A549 (cell line): ENCODE results near the gene NGEF. TPM values are rescaled to one million over a fixed set of nuclear protein-coding genes. Genes with fewer than 3 reads are reported as not detected.
A peak's percentile ranks its signal among the peaks of the same experiment; 100 is the strongest.

Experiments used
- ATAC-seq, 2 experiments: fragments of 200-7000 bp in 1 of 2; fragments of >200 bp in 1 of 2; cut with Nextera tagmentation in 1 of 2; cut with Tn5 transposase in 1 of 2; 3 replicates each; pipeline versions ENCODE4 v1.8.0 to v1.9.1; 2018 to 2020; ENCODE audit warnings: mild to moderate bottlenecking in 1 of 2, moderate library complexity in 1 of 2
- CTCF ChIA-PET: fragments of 300-600 bp; sonication (Branson Sonifier 250); formaldehyde crosslinking; extraction: SDS; loops from one replicate; lab custom pipeline; 2021; ENCODE audit warnings: antibody characterized with exemption, inconsistent platforms; lab: Yijun Ruan, JAX
- POLR2A ChIA-PET: fragments of 350-600 bp; formaldehyde crosslinking; extraction: SDS; loops from one replicate; lab custom pipeline; 2021; ENCODE audit warnings: antibody characterized with exemption, inconsistent platforms; lab: Yijun Ruan, JAX
- DNase-seq, 2 experiments: peaks; one replicate each; pipeline versions ENCODE4 v3.0.0 to v3.0.0-alpha.2; 2011 to 2016; ENCODE audit warnings: low read depth in 1 of 2, low spot score in 1 of 2
- FAIRE-seq: peaks from 2 replicates; lab custom pipeline; 2011; peaks lifted over from hg19 to GRCh38; lab: Jason Lieb, UNC
- H3K27ac ChIP-seq, 2 experiments: fragments of >200 bp; sonication (Bioruptor Twin); formaldehyde crosslinking; 3 replicates each; pipeline ENCODE4 v1.5.1; 2016 to 2017
- H3K4me1 ChIP-seq: fragments of >200 bp; sonication (Bioruptor Twin); formaldehyde crosslinking; 3 replicates; pipeline ENCODE4 v1.6.1; 2016
- H3K4me2 ChIP-seq: fragments of >200 bp; sonication (Bioruptor Twin); formaldehyde crosslinking; 3 replicates; pipeline ENCODE4 v1.6.1; 2016
- H3K4me3 ChIP-seq: fragments of >200 bp; sonication (Bioruptor Twin); formaldehyde crosslinking; 3 replicates; pipeline ENCODE4 v1.5.1; 2016
- H3K9me3 ChIP-seq: fragments of >200 bp; sonication (Bioruptor Twin); formaldehyde crosslinking; 3 replicates; pipeline ENCODE4 v1.6.1; 2016
- CHD4 ChIP-seq: fragments of 200-600 bp; sonication (generic); IDR thresholded peaks from 2 replicates; pipeline ENCODE4 v1.6.1; 2016; ENCODE audit warnings: antibody characterized with exemption, mild to moderate bottlenecking, borderline replicate concordance
- EHF ChIP-seq: fragments of 250-450 bp; sonication (Bioruptor Pico); IDR thresholded peaks from 2 replicates; pipeline ENCODE4 v1.5.0; 2020; ENCODE audit warnings: mild to moderate bottlenecking
- EHMT2 ChIP-seq: fragments of 200-600 bp; sonication (generic); IDR thresholded peaks from 2 replicates; pipeline ENCODE4 v1.6.1; 2016; ENCODE audit warnings: antibody characterized with exemption, low read depth, mild to moderate bottlenecking, moderate library complexity
- EP300 ChIP-seq, 2 experiments: fragments of >200 bp; sonication (Bioruptor Twin); formaldehyde crosslinking; IDR thresholded peaks; 2 replicates in 1 of 2; 3 replicates in 1 of 2; pipeline ENCODE4 v1.6.1; 2016 to 2017
- ESRRA ChIP-seq: fragments of 150-350 bp; IDR thresholded peaks from 2 replicates; pipeline ENCODE4 v1.6.1; 2014; ENCODE audit warnings: mild to moderate bottlenecking, low read length, borderline replicate concordance
- FOSB ChIP-seq: fragments of 250-450 bp; sonication (Bioruptor Pico); IDR thresholded peaks from 2 replicates; pipeline ENCODE4 v1.5.0; 2020; ENCODE audit warnings: mild to moderate bottlenecking, moderate library complexity
- GATA3 ChIP-seq: IDR thresholded peaks from 2 replicates; pipeline ENCODE4 v1.6.1; 2012; ENCODE audit warnings: borderline replicate concordance
- HOXB13 ChIP-seq: fragments of 250-450 bp; sonication (Bioruptor Pico); IDR thresholded peaks from 2 replicates; pipeline ENCODE4 v1.5.0; 2020; ENCODE audit warnings: low read depth, mild to moderate bottlenecking, moderate library complexity
- HOXB5 ChIP-seq: fragments of 250-450 bp; sonication (Bioruptor Pico); IDR thresholded peaks from 2 replicates; pipeline ENCODE4 v1.5.0; 2020; ENCODE audit warnings: mild to moderate bottlenecking, moderate library complexity
- JUNB ChIP-seq: fragments of >200 bp; sonication (Bioruptor Twin); formaldehyde crosslinking; IDR thresholded peaks from 2 replicates; pipeline ENCODE4 v1.6.1; 2016
- KDM1A ChIP-seq: fragments of 200-600 bp; sonication (generic); IDR thresholded peaks from 2 replicates; pipeline ENCODE4 v1.6.1; 2016; ENCODE audit warnings: low read depth, mild to moderate bottlenecking
- NPAS2 ChIP-seq: fragments of 250-450 bp; sonication (Bioruptor Pico); IDR thresholded peaks from 2 replicates; pipeline ENCODE4 v1.8.0; 2022; ENCODE audit warnings: mild to moderate bottlenecking, moderate library complexity, borderline replicate concordance
- PHF8 ChIP-seq: fragments of 200-600 bp; sonication (generic); IDR thresholded peaks from 2 replicates; pipeline ENCODE4 v1.6.1; 2016; ENCODE audit warnings: low read depth, mild to moderate bottlenecking, antibody characterized with exemption, moderate library complexity, borderline replicate concordance
- RFX5 ChIP-seq: fragments of 450-650 bp; IDR thresholded peaks from 2 replicates; pipeline ENCODE4 v1.7.1; 2014; ENCODE audit warnings: antibody characterized with exemption, mild to moderate bottlenecking, moderate library complexity
- RNF2 ChIP-seq: fragments of 200-600 bp; sonication (generic); IDR thresholded peaks from 2 replicates; pipeline ENCODE4 v1.6.1; 2016; ENCODE audit warnings: low read depth, mild to moderate bottlenecking, antibody characterized with exemption, moderate library complexity, borderline replicate concordance
- TFCP2L1 ChIP-seq: fragments of 250-450 bp; sonication (Bioruptor Pico); IDR thresholded peaks from 2 replicates; pipeline ENCODE4 v1.5.0; 2021; ENCODE audit warnings: mild to moderate bottlenecking
- ZC3H11A ChIP-seq: fragments of 450-650 bp; IDR thresholded peaks from 2 replicates; pipeline ENCODE4 v1.6.1; 2014; ENCODE audit warnings: antibody characterized with exemption, mild to moderate bottlenecking
- ZSCAN20 ChIP-seq: fragments of 250-450 bp; sonication (Bioruptor Pico); IDR thresholded peaks from 2 replicates; pipeline ENCODE4 v1.8.0; 2022; ENCODE audit warnings: mild to moderate bottlenecking, moderate library complexity
- WGBS: methylation state at CpG from one replicate; pipeline ENCODE4 v1.1.6; 2017; ENCODE audit errors: missing lambda C conversion rate; 5-methylcytosine and 5-hydroxymethylcytosine counted together
- polyA plus RNA-seq, 4 experiments: library from polyadenylated mRNA; depleted of rRNA in 3 of 4; stranded (reverse); fragments of >200 nt; fragmentation: RNase III in 1 of 4; extraction: RNeasy Plus Mini Kit Qiagen cat#74134 plus additional on column Dnase treatment in 1 of 4; gene quantifications; 2 replicates in 3 of 4; 3 replicates in 1 of 4; pipeline ENCODE4 v1.2.3, GENCODE V29; 2011 to 2017
- TF ChIP-seq, protein P1 (sequence below): fragments of >200 bp; sonication (Bioruptor Twin); formaldehyde crosslinking; IDR thresholded peaks from 3 replicates; pipeline ENCODE4 v1.5.1; 2016
- TF ChIP-seq, protein P2 (sequence below): fragments of 150-350 bp; IDR thresholded peaks from 2 replicates; pipeline ENCODE4 v1.6.1; 2014; ENCODE audit warnings: low read depth, mild to moderate bottlenecking, low read length
- TF ChIP-seq, protein P3 (sequence below): fragments of >200 bp; sonication (Bioruptor Twin); formaldehyde crosslinking; IDR thresholded peaks from 3 replicates; pipeline ENCODE4 v1.6.1; 2016
- TF ChIP-seq, protein P4 (sequence below): fragments of 250-450 bp; sonication (Bioruptor Pico); IDR thresholded peaks from 2 replicates; pipeline ENCODE4 v1.5.0; 2021; ENCODE audit warnings: mild to moderate bottlenecking, moderate library complexity, borderline replicate concordance

NGEF gene
- polyA plus RNA-seq, 2 of the 4 experiments (the other 2 are of a cell fraction) = 8.1 to 9.7 TPM

DNA sequence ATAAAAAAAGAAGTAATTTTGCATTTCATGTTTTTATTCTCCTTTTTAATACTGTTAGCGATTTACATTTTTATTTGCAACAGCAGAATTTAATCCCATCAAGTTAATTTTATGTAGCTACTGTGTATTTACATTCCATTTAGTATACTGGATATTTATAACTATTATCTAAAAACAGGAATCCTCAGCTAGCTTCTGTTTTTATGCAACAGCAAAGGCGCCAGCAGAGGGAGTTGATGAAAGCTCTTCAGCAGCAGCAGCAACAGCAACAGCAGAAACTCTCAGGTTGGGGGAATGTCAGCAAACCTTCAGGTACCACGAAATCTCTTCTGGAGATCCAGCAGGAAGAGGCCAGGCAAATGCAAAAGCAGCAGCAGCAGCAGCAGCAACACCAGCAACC lies 169.2 kb downstream of the NGEF start (continued):
- TF ChIP-seq, protein P1, sequence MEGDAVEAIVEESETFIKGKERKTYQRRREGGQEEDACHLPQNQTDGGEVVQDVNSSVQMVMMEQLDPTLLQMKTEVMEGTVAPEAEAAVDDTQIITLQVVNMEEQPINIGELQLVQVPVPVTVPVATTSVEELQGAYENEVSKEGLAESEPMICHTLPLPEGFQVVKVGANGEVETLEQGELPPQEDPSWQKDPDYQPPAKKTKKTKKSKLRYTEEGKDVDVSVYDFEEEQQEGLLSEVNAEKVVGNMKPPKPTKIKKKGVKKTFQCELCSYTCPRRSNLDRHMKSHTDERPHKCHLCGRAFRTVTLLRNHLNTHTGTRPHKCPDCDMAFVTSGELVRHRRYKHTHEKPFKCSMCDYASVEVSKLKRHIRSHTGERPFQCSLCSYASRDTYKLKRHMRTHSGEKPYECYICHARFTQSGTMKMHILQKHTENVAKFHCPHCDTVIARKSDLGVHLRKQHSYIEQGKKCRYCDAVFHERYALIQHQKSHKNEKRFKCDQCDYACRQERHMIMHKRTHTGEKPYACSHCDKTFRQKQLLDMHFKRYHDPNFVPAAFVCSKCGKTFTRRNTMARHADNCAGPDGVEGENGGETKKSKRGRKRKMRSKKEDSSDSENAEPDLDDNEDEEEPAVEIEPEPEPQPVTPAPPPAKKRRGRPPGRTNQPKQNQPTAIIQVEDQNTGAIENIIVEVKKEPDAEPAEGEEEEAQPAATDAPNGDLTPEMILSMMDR = peak; percentile 32; the same call in 1 of the 3 replicates
- TF ChIP-seq ZC3H11A = no peak

DNA sequence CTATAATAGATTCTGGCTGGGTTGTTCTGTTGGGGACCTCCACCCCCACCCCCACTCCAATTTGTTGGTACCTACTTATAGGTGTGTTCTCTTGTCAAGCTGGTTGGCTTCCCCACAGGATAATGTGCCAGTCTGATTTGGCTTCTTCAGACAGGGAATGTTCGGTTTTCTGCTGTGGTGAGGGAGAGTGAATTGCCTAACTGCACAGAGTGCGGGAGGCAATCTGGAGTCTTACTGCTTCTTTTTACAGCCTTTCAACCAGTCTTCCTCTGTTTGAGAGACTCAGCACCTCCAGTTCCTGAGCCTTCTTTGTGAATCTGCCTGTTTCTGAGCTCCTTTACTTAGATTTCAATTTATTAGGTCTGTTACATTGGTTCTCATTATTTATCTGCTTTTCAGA lies 170.4 kb downstream of the NGEF start:
- FAIRE-seq (no peak), ATAC-seq (no peak), DNase-seq (no peak)
- CTCF ChIA-PET = interaction anchor here (0.6 to 3.4 kb wide), 8 partner anchors 10 to 1089 kb away, joined by 3 to 15 read pairs (median 3); partner anchors contain the start of gene ATG16L1
- Histone ChIP-seq H3K9me3 (no peaks in the 10 kb centered on the region), H3K27ac (no peak overlapping the region), H3K4me3 (no peak overlapping the region), H3K4me1 (peaks cover 29% of the 10 kb centered on the region), H3K4me2 (no peak overlapping the region)
- 50% methylated on average over 2 of the region's 2 CpGs for WGBS
- POLR2A ChIA-PET = no interaction called here
- TF ChIP-seq GATA3 = no peak

DNA sequence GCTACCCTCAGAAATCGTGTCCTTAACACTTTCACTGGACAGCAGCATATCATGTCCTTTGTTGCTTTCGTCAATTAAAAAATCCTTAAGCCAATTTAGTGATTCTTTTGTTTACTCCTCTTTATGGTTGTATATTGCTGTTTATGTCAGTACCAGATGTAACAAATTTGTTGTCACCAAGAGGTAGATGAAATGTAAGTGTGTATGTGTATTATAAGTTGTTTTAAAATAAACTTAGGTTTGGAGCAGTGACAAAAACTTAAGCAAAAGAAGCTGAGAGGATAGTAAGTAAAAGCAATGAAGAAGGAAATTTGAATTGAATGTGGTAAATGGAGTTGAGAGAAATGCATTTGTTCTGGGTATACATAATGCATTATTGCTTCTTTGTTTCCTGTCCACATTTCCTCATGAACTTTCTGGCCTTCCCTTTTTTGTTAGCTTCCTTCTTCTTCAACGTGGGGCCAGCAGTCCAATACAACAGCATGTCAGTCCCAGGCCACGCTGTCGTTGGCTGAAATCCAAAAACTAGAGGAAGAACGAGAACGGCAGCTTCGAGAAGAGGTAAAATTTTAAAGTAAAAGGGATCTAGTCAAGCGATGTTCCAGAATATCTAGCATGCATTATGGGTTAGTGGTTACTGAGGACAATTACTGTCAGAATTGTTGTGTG lies 173.5 kb downstream of the NGEF start:
- no peak for ATAC-seq
- no peak overlapping the region for H3K4me2 ChIP-seq
- ChIA-PET CTCF (no interaction called here), POLR2A (no interaction called here)
- no peak overlapping the region for H3K4me3 ChIP-seq
- TF ChIP-seq GATA3 (no peak), ESRRA (no peak), RNF2 (no peak), KDM1A (no peak), EHMT2 (no peak), PHF8 (no peak), EP300 (IDR thresholded peaks at IDR 0.05) (no peak), HOXB5 (CRISPR knock-in tag) (no peak), JUNB (no peak), FOSB (no peak), RFX5 (no peak), CHD4 (no peak), TFCP2L1 (CRISPR knock-in tag) (no peak), NPAS2 (CRISPR knock-in tag) (no peak)
- TF ChIP-seq, protein P2, sequence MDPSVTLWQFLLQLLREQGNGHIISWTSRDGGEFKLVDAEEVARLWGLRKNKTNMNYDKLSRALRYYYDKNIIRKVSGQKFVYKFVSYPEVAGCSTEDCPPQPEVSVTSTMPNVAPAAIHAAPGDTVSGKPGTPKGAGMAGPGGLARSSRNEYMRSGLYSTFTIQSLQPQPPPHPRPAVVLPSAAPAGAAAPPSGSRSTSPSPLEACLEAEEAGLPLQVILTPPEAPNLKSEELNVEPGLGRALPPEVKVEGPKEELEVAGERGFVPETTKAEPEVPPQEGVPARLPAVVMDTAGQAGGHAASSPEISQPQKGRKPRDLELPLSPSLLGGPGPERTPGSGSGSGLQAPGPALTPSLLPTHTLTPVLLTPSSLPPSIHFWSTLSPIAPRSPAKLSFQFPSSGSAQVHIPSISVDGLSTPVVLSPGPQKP = no peak
- 80% methylated on average over 9 of the region's 9 CpGs for WGBS
- H3K4me1 ChIP-seq = peaks cover 18% of the 10 kb centered on the region
- no peak for DNase-seq
- peak overlapping the region in 1 of 2 experiments; percentile 3; a peak in 2 of 6 replicates for H3K27ac ChIP-seq
- no peaks in the 10 kb centered on the region for H3K9me3 ChIP-seq
- no peak for FAIRE-seq

DNA sequence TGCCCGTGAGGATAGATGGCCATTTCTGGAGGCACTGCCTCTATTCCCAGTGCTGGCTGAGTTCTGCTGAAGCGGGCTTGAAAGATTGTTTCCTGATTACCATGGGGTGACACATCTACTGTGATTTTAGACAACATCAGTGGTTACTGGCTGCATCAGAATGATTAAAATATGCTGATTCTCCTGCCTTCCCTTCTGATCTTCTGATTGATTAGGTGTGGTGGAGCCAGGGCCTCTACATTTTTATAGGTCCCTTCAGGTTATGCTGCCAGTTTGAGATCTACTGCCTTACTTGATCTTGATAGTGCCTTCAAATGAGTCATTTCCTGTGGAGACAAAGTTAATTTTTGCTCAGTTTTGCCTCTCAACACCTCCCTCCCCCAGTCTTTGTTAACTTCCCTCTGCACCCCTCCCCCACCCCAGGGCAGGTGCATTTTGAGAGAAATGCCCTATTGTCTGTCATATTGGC lies 174.6 kb downstream of the NGEF start:
- peak overlapping the region; percentile 43 to 62; a peak in 5 of 6 replicates for H3K27ac ChIP-seq
- 51% methylated on average over 2 of the region's 2 CpGs for WGBS
- FAIRE-seq = no peak
- CTCF ChIA-PET = interaction anchor here (3.5 kb wide), 1 partner anchor 15 kb away, joined by 17 read pairs; no protein-coding TSS in a partner anchor
- peak overlapping the region; percentile 53 for H3K4me2 ChIP-seq
- H3K4me3 ChIP-seq = no peak overlapping the region
- POLR2A ChIA-PET = no interaction called here
- DNase-seq = peak in 1 of 2 experiments; percentile 13
- peaks cover 18% of the 10 kb centered on the region for H3K4me1 ChIP-seq
- H3K9me3 ChIP-seq = no peaks in the 10 kb centered on the region
- ATAC-seq = peak in 1 of 2 experiments; percentile 49; a peak in 3 of 6 replicates
- TF ChIP-seq, protein P3, sequence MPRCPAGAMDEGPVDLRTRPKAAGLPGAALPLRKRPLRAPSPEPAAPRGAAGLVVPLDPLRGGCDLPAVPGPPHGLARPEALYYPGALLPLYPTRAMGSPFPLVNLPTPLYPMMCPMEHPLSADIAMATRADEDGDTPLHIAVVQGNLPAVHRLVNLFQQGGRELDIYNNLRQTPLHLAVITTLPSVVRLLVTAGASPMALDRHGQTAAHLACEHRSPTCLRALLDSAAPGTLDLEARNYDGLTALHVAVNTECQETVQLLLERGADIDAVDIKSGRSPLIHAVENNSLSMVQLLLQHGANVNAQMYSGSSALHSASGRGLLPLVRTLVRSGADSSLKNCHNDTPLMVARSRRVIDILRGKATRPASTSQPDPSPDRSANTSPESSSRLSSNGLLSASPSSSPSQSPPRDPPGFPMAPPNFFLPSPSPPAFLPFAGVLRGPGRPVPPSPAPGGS = no peak
- no peak for TF ChIP-seq ZSCAN20 (CRISPR knock-in tag)
- no peak for TF ChIP-seq HOXB13
- no peak for TF ChIP-seq EHF
- no peak for TF ChIP-seq EHMT2
- TF ChIP-seq, protein P4, sequence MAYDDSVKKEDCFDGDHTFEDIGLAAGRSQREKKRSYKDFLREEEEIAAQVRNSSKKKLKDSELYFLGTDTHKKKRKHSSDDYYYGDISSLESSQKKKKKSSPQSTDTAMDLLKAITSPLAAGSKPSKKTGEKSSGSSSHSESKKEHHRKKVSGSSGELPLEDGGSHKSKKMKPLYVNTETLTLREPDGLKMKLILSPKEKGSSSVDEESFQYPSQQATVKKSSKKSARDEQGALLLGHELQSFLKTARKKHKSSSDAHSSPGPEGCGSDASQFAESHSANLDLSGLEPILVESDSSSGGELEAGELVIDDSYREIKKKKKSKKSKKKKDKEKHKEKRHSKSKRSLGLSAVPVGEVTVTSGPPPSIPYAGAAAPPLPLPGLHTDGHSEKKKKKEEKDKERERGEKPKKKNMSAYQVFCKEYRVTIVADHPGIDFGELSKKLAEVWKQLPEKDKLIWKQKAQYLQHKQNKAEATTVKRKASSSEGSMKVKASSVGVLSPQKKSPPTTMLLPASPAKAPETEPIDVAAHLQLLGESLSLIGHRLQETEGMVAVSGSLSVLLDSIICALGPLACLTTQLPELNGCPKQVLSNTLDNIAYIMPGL (CRISPR knock-in tag) = no peak
